ENCODE results near the gene VAV1.

Gene VAV1

DNA sequence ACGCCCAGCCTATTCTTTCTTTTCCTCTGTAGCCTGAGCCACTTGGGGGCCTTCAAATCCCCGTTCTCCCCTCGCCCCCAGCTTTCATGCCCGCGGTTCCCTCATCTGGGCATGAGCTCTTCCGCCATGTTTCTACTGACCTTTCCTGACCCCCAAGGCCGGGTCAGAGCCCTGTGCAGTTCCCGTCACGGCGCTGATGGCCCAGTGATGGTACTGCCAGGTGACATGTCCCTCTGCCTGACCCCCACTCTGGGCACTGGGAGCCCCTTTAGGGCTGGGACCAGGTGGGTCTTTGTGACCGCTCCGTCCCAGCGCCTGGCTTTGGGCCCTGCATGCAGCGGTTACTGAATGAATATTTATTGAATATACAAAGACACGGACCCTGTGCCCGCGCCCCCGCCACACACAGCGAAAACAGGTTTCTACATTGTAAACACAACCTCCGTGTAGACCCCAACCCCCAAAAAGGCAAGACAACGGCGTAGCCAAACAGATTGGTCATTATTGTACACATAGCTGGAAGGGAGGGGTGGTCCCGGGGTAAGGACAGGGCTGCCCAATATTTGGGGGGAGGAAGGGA lies 42.8 kb upstream of the VAV1 start:
- Histone ChIP-seq H4K20me1 (ENCODE audit: insufficient read depth, low read length) (no peaks in the 10 kb centered on the region), H3K79me2 (ENCODE audit: insufficient read depth, low read length) (no peaks in the 10 kb centered on the region), H3K4me1 (ENCODE audit: insufficient read depth, low read length, severe bottlenecking) (peaks cover 15% of the 10 kb centered on the region), H3K4me2 (ENCODE audit: low read length) (no peak overlapping the region), H3K9ac (ENCODE audit: low read length) (no peak overlapping the region), H3K36me3 (ENCODE audit: insufficient read depth, low read length) (no peaks in the 10 kb centered on the region; the same call in 1 of the 2 replicates), H3K4me3 (ENCODE audit: low read depth, low read length, poor library complexity, severe bottlenecking) (no peak overlapping the region), H3K9me2 (ENCODE audit: low read depth, low read length) (no peaks in the 10 kb centered on the region), H3K9me3 (ENCODE audit: low read length) (no peaks in the 10 kb centered on the region), H3K27ac (ENCODE audit: low read depth, low read length, poor library complexity, severe bottlenecking) (no peak overlapping the region), H3F3A (ENCODE audit: insufficient read depth, low read length) (no peaks in the 10 kb centered on the region), H2AFZ (ENCODE audit: low read length) (no peak overlapping the region), H3K27me3 (ENCODE audit: insufficient read depth, low read length) (no peaks in the 10 kb centered on the region; the same call in 1 of the 2 replicates)
- TF ChIP-seq, protein P1, sequence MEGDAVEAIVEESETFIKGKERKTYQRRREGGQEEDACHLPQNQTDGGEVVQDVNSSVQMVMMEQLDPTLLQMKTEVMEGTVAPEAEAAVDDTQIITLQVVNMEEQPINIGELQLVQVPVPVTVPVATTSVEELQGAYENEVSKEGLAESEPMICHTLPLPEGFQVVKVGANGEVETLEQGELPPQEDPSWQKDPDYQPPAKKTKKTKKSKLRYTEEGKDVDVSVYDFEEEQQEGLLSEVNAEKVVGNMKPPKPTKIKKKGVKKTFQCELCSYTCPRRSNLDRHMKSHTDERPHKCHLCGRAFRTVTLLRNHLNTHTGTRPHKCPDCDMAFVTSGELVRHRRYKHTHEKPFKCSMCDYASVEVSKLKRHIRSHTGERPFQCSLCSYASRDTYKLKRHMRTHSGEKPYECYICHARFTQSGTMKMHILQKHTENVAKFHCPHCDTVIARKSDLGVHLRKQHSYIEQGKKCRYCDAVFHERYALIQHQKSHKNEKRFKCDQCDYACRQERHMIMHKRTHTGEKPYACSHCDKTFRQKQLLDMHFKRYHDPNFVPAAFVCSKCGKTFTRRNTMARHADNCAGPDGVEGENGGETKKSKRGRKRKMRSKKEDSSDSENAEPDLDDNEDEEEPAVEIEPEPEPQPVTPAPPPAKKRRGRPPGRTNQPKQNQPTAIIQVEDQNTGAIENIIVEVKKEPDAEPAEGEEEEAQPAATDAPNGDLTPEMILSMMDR (IDR thresholded peaks at IDR 0.05; ENCODE audit: low read length), result no peak
- TF ChIP-seq EZH2 (IDR thresholded peaks at IDR 0.05; ENCODE audit: borderline replicate concordance, low read length), result no peak

DNA sequence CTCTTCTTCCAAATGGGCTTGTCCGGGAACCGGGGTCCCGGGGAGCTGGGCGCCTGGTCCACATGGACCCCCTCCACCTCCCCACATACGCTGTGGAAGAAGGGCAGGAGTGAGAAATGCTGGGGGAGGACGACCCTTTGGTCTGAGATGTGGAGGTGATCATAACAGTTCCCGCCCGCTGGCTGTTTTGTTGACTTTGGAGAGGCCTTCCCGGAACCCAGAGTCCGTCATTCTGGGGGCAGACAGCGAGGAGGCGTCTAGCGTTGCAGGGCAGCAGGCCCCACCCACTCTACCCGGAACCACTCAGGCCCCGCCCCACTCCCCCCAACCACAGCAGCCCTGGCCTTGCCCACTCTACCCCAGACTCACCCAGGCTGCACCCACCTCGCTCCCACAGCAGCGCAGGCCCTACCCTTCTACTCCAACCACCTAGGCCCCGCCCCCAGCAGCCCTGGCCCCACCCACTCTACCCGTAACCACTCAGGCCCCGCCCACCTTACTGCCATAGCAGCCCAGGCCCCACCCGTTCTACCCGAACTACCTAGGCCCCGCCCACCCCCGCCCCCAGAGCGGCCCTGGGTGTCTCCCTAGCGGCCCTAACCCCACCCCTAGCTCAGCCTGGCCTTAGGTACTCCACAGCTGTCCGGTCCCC lies 42.2 kb upstream of the VAV1 start:
- H3K4me1 ChIP-seq (ENCODE audit: insufficient read depth, low read length, severe bottlenecking), result peaks cover 19% of the 10 kb centered on the region
- no peak overlapping the region for H3K4me2 ChIP-seq (ENCODE audit: low read length)
- no peak overlapping the region for H3K9ac ChIP-seq (ENCODE audit: low read length)
- H3F3A ChIP-seq (ENCODE audit: insufficient read depth, low read length), result no peaks in the 10 kb centered on the region
- H3K27me3 ChIP-seq (ENCODE audit: insufficient read depth, low read length), result no peaks in the 10 kb centered on the region; the same call in 1 of the 2 replicates
- H4K20me1 ChIP-seq (ENCODE audit: insufficient read depth, low read length), result no peaks in the 10 kb centered on the region
- no peaks in the 10 kb centered on the region for H3K9me3 ChIP-seq (ENCODE audit: low read length)
- H3K36me3 ChIP-seq (ENCODE audit: insufficient read depth, low read length), result no peaks in the 10 kb centered on the region; the same call in 1 of the 2 replicates
- no peak overlapping the region for H2AFZ ChIP-seq (ENCODE audit: low read length)
- no peak overlapping the region for H3K4me3 ChIP-seq (ENCODE audit: low read depth, low read length, poor library complexity, severe bottlenecking)
- H3K9me2 ChIP-seq (ENCODE audit: low read depth, low read length), result no peaks in the 10 kb centered on the region
- H3K27ac ChIP-seq (ENCODE audit: low read depth, low read length, poor library complexity, severe bottlenecking), result no peak overlapping the region
- TF ChIP-seq EZH2 (IDR thresholded peaks at IDR 0.05; ENCODE audit: borderline replicate concordance, low read length), result no peak
- TF ChIP-seq, protein P1 (IDR thresholded peaks at IDR 0.05; ENCODE audit: low read length), result no peak
- H3K79me2 ChIP-seq (ENCODE audit: insufficient read depth, low read length), result no peaks in the 10 kb centered on the region

DNA sequence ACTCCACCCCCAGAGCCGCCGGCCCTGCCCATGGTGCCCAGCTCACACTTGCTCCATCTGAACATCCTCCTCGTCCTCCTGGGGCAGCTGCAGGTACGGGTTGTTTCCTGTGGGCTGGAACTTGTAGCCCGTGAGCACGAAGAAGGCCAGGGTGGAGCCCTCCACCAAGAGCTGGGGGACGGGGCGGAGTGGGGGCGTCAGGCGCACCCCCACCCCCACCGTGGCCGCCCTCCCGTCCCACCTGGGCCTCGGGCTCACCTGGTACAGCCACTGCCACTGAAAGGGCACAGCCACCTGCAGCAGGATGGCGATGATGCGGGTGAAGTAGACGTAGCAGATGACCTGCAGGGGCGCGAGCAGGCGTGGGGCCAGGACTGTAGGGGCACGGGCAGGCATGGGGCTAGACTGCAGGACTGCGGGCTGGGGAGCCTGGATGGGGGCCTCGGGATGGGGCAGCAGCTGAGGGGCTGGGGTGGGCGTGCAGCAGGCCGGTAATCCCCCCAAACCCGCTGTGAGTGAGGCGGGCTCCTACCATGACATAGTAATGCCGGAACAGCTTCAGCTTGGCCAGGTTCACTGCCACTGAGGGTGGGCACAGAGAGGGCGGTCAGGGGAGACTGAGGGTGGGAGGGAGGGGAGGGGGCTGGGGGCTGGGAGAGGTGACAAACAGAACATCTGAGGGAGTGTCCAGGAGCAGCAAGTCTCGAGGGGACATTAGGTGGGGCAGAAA lies 41.4 kb upstream of the VAV1 start:
- H3K9me3 ChIP-seq (ENCODE audit: low read length), result no peaks in the 10 kb centered on the region
- no peaks in the 10 kb centered on the region for H3F3A ChIP-seq (ENCODE audit: insufficient read depth, low read length)
- H3K27ac ChIP-seq (ENCODE audit: low read depth, low read length, poor library complexity, severe bottlenecking), result no peak overlapping the region
- no peak overlapping the region for H3K4me2 ChIP-seq (ENCODE audit: low read length)
- H3K36me3 ChIP-seq (ENCODE audit: insufficient read depth, low read length), result no peaks in the 10 kb centered on the region; the same call in 1 of the 2 replicates
- no peaks in the 10 kb centered on the region for H3K9me2 ChIP-seq (ENCODE audit: low read depth, low read length)
- no peaks in the 10 kb centered on the region for H3K79me2 ChIP-seq (ENCODE audit: insufficient read depth, low read length)
- no peak overlapping the region for H2AFZ ChIP-seq (ENCODE audit: low read length)
- no peak overlapping the region for H3K4me3 ChIP-seq (ENCODE audit: low read depth, low read length, poor library complexity, severe bottlenecking)
- H3K27me3 ChIP-seq (ENCODE audit: insufficient read depth, low read length), result no peaks in the 10 kb centered on the region; the same call in 1 of the 2 replicates
- TF ChIP-seq, protein P1 (IDR thresholded peaks at IDR 0.05; ENCODE audit: low read length), result no peak
- no peak for TF ChIP-seq EZH2 (IDR thresholded peaks at IDR 0.05; ENCODE audit: borderline replicate concordance, low read length)
- H3K9ac ChIP-seq (ENCODE audit: low read length), result no peak overlapping the region
- H3K4me1 ChIP-seq (ENCODE audit: insufficient read depth, low read length, severe bottlenecking), result peaks cover 27% of the 10 kb centered on the region
- no peaks in the 10 kb centered on the region for H4K20me1 ChIP-seq (ENCODE audit: insufficient read depth, low read length)
